CD4-positive, alpha-beta T cell treated with Interleukin-17A for 1 hour (primary cell): ENCODE results near the gene GPR157.

Experiments used
- DNase-seq: peaks from one replicate; pipeline ENCODE4 v3.0.0-alpha.2; 2020

The GPR157 gene

GRCh38 chr1:9085306-9085940 is 43.5 kb downstream of the GPR157 start:
- DNase-seq = no peak

- no peak for DNase-seq
Observed at GRCh38 chr1:9084906-9085305, 44.0 kb downstream of the GPR157 start.

GRCh38 chr1:9081473-9081872 is 47.4 kb downstream of the GPR157 start:
- no peak for DNase-seq

GRCh38 chr1:9080705-9081291 is 48.1 kb downstream of the GPR157 start:
- DNase-seq = no peak

- DNase-seq = no peak
Observed at GRCh38 chr1:9079988-9080704, 48.8 kb downstream of the GPR157 start.

GRCh38 chr1:9078752-9079500 is 50.0 kb downstream of the GPR157 start:
- no peak for DNase-seq

- no peak for DNase-seq
Observed at GRCh38 chr1:9078015-9078751, 50.7 kb downstream of the GPR157 start.

GRCh38 chr1:9075022-9075421 is 53.9 kb downstream of the GPR157 start:
- no peak for DNase-seq

- DNase-seq = no peak
Observed at GRCh38 chr1:9073143-9073542, 55.8 kb downstream of the GPR157 start.

- no peak for DNase-seq
Observed at GRCh38 chr1:9071554-9072235, 57.2 kb downstream of the GPR157 start.

GRCh38 chr1:9070486-9070885 is 58.4 kb downstream of the GPR157 start:
- DNase-seq = no peak

GRCh38 chr1:9069326-9070100 is 59.4 kb downstream of the GPR157 start, which contains the start of gene SLC2A5:
TSS of gene SLC2A5 (minus strand) at chr1:9069635. CDS start at chr1:9069536, 99 bp downstream.
- no peak for DNase-seq

GRCh38 chr1:9068981-9069325 is 59.9 kb downstream of the GPR157 start:
- DNase-seq = no peak

GRCh38 chr1:9066945-9067807 is 61.7 kb downstream of the GPR157 start:
- no peak for DNase-seq

- no peak for DNase-seq
Observed at GRCh38 chr1:9065213-9065751, 63.6 kb downstream of the GPR157 start.

GRCh38 chr1:9062846-9063245 is 66.1 kb downstream of the GPR157 start:
- DNase-seq = no peak

- no peak for DNase-seq
Observed at GRCh38 chr1:9062021-9062471, 66.9 kb downstream of the GPR157 start.

- DNase-seq = no peak
Observed at GRCh38 chr1:9061252-9061960, 67.5 kb downstream of the GPR157 start.
